ENCODE data around the gene NTNG2.
A peak's percentile ranks its signal among the peaks of the same experiment; 100 is the strongest.
"Not testable (repeated sequence)": the region's sequence is repeated elsewhere in the genome, so short reads cannot be mapped to it uniquely, and the experiment has no call there.

NTNG2 gene, protein sequence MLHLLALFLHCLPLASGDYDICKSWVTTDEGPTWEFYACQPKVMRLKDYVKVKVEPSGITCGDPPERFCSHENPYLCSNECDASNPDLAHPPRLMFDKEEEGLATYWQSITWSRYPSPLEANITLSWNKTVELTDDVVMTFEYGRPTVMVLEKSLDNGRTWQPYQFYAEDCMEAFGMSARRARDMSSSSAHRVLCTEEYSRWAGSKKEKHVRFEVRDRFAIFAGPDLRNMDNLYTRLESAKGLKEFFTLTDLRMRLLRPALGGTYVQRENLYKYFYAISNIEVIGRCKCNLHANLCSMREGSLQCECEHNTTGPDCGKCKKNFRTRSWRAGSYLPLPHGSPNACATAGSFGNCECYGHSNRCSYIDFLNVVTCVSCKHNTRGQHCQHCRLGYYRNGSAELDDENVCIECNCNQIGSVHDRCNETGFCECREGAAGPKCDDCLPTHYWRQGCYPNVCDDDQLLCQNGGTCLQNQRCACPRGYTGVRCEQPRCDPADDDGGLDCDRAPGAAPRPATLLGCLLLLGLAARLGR

GRCh38 chr9:132161743-132162184, at the start of gene NTNG2:
TSS of gene NTNG2 (plus strand) at chr9:132162058. CDS start at chr9:132166832, 4,774 bp downstream.
- no peak for DNase-seq

DNA sequence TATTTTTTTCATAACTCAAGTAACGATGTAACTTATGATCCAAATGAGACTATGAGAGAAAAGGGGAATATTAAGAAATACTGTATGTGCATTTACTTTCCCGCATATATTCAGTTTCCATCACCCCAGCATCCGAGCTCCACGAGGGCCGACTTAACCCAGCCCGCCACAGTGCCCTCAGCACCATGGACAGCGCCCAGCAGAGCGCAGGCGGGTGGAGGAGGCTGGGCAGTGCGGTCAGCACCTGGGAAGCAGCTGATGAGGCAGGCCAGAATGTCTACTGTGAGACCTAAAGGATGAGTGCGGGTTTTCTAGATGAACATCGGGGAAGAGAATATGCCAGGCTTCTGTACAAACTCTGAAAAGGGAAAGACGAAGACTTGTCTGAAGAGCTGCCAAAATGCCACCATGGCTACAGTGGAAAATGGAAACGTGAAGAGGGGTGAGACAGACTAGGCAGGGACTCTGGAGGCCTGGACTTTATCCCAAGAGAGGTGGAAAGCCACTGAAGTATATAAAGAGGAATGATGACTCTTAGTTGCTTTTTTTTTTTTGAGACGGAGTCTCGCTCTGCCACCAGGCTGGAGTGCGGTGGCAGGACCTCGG, 47.7 kb upstream of the NTNG2 start:
- peak in 36 of 58 donors; percentile 2 to 67 (median 24) for DNase-seq

GRCh38 chr9:132116583-132116982, 45.3 kb upstream of the NTNG2 start:
- DNase-seq, result no peak

DNA sequence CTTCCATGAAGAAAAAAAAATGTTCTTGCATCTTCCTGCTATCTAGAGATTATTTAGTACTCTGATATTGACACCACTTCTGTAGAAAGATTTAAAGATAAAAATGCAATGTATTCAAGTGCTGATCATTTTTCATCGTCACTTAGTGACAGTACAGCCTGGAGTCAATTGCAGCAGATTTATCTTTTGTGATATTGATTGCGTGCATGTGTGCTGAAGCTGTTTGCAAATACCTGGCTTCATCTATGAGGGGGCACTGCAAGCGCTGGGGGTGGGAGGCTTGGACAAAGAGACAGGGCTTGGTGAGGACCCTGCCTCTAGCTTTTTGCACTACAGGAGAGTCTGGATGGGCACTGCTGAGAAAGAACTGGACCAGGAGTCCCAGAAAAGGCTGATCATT, 44.2 kb upstream of the NTNG2 start:
- no peak for DNase-seq

DNA sequence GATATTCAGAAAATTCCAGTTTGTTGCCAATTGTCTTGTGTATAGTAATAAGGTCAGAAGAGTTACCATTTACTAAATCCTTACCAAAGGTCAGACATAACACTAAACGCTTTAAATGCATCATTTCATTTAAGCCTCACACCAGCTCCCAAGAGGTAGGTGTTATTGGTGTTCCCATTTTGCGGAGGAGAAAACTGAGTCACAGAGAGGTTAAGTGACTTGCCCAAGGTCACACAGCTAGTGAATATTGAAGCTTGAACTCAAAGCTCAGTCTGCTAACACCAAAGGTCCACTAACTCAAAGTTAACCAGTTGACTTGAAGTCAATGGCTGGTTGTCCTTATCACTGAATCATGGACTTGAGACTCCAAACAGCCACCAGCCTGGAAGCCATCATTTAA, 40.8 kb upstream of the NTNG2 start:
- DNase-seq, result no peak

- no peak for DNase-seq
Observed at GRCh38 chr9:132124800-132125199, 37.1 kb upstream of the NTNG2 start.

- no peak for DNase-seq
Observed at GRCh38 chr9:132125361-132125760, 36.5 kb upstream of the NTNG2 start.

DNA sequence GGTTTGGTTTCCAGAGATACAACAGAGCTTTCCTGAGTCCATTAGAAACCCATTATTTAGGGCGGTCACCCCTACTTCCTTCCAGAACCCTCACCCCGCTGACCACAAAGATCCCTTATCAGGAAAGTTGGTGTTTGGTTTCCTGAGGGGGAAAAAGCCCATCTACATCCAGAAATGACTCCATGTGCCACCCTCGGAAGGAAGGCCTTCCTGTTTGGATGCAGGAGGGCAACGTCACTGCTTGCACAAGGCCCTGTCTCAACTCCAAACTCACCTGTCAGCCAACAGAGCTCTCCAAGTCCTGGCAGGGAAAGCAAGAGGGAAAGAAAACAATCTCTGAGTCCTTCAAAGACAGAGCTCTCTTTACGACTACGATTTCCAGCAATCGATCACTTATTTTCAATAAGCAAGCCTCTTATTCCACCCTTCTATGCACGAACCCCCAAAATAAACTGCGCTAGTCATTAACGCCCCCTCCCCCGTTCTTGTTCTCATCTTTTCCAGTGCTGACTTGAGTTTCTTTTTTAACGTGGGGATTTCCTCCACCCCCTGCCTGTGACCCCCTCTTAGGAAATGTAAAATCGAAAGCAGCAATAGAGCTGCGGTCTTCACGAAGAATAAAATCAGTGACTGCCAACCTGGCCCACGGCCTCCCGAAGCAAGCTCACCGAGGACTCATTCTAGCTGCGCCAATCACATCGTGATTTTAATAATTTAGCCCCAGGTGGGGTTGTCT, 35.7 kb upstream of the NTNG2 start:
- no peak for DNase-seq

- DNase-seq, result no peak
Observed at GRCh38 chr9:132126680-132127236, 35.1 kb upstream of the NTNG2 start.

DNA sequence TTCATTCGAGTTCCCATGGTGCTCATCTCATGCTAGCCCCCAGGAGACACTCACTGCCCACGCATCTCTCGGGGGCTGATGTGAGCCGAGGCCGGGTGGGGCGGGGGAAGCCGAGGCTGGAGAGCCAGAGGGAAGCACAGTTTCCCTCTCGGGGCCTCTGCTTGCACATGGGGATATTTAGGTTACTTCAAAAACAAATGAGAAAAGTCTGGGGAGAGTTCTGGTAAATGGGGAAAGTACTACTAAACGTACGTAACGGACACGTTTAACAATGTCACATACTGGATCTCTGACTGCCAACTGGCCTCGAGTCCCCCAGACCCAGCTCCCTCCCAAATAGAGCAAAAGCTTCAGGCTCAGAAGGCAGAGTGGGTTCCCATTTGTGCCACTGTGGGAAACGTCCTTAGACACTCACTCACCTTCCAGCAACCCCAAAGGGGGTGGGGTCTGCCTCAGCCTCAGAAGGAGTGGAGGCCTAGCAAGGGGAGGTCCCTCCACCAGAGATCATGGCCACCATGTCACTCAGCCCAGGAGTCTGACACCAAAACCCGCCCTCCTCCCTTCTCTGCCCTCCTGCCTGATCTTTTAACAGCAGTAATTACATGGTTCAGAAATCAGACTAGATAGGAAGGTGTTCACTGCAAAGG, 33.8 kb upstream of the NTNG2 start:
- no peak for DNase-seq

GRCh38 chr9:132129535-132129934, 32.3 kb upstream of the NTNG2 start:
- DNase-seq, result no peak

DNA sequence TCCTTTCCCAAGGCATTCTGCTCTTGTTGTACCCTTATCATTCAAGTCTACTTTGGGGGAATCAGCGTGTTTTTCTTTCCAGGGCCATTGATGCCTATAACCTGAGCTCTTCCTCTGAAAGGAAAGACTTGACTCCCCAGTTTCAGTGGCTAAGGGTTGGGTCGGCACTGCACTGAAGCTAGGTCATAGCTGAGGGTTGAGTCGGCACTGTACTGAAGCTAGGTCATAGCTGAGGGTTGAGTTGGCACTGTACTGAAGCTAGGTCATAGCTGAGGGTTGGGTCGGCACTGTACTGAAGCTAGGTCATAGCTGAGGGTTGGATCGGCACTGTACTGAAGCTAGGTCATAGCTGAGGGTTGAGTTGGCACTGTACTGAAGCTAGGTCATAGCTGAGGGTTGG, 27.8 kb upstream of the NTNG2 start:
- DNase-seq, result not testable (repeated sequence)

DNA sequence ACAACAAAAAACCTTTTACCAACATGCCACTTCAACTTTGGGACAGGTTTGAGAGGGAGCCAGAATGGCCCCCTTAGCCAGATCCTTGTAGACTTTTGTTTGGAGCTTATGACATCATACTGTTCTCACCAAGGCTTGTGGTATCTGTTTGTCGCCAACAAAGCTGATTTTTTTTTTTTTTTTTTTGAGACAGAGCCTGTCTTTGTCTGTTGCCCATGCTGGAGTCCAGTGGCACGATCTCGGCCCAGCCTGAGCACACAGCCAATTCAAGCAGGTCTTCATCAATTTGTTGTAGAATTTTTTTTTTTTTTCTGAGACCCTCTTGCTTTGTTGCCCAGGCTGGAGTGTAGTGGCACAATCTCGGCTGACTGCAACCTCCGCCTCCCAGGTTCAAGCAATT, 26.4 kb upstream of the NTNG2 start:
- DNase-seq, result peak in 10 of 58 donors; percentile 14 to 63 (median 32)

- no peak for DNase-seq
Observed at GRCh38 chr9:132136151-132136780, 25.6 kb upstream of the NTNG2 start.

GRCh38 chr9:132141344-132141947, 20.4 kb upstream of the NTNG2 start:
- peak in 47 of 58 donors; percentile 18 to 88 (median 63) for DNase-seq

GRCh38 chr9:132141948-132142594, 19.8 kb upstream of the NTNG2 start:
- no peak for DNase-seq

- no peak for DNase-seq
Observed at GRCh38 chr9:132142924-132143323, 18.9 kb upstream of the NTNG2 start.

DNA sequence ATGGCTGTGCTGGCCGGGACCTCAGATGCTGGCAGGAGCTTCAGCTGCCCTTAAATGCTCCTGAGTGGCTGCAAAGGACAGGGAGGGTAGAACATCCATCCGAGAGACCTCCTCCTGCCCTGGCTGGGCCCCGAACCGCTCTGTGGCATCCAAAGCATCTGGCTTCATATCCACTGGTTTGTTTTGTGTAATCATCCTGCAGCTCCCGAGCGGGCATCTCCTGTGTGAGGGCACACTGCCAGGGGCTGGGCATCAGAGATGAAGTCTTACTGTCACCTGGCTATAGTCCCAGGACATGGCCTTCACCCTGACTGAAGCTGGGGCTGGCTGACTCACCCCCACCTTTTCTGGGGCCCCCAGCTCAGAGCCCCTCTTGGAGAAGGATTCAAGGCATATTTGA, 18.5 kb upstream of the NTNG2 start:
- DNase-seq, result peak in 1 of 58 donors; percentile 16

DNA sequence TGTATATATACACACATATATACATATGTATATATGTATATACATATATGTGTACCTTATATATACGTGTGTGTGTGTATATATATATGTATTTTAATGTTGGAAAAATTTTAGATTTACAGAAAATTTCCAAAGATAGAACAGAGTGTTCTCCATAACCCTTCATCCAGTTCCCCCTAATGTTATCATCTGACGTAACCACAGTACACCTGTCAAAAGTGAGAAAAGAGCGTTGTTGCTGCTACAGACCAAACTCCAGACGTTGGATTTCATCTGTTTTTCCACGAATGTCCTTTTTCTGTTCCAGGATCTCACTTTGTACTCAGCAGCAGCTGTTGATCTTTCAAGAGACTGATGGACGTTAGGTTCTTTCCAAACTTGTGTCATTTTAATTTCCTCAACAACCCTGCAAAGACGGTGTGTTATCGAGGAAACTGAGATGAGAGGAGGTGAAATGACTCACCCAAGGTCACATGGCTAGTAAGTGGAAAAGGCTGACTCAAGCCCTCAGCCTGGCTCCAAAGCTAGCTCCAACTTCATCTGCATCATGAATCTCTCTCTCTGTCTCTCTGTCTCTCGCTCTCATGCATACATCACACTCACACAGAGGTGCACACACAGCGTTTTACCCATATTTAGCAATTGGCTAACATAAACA, 17.0 kb upstream of the NTNG2 start:
- no peak for DNase-seq

Data from anterior cingulate cortex (tissue), 58 donors.